HG03565 (cell line): ENCODE data around the gene SSTR4.
"Not testable (repeated sequence)": the region's sequence is repeated elsewhere in the genome, so short reads cannot be mapped to it uniquely, and the experiment has no call there.

Experiments used
- ATAC-seq: cut with Tn5 transposase; IDR thresholded peaks from one replicate; pipeline ENCODE4 v1.9.1; 2021; ENCODE audit warnings: mild to moderate bottlenecking, moderate library complexity; ENCODE audit not compliant: unreplicated experiment

SSTR4 gene

GRCh38 chr20:23017516-23017915, 17.6 kb upstream of the SSTR4 start:
- ATAC-seq, result no peak

DNA sequence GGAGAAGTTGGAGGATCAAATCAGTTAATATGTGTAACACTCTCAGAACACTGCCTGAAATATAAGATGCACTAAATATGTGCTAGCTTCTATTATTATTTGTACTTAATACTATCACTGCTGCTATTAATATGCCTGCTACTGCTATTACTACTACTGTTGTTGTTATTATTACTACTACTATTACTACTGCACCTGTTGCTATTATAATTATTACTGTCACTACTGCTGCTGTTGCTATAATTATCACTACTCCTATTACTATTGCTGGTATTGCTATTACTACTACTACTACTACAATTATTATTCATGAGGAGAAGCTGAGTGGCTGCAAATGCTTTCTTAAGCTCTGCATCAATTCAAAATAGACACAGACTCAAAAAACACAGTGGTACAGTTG, 16.7 kb upstream of the SSTR4 start:
- peak; percentile 75 for ATAC-seq

DNA sequence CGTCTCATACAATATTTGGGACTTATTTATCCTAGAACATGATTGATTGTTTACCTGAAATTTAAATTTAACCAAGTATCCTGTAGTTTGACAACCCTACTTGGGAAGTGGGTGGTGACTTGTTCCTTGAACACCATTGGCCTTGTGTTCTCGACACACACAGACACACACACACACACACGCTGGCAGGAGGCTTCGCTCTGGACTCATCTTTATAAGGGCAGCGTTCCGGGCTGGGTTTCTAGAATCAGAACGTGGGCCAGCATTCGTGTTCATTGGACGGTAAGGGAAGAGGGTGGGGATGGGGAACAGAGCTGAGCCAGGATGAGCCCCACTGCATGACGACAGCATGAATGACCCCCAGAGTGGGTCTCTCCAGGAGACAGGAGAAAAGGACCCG, 16.2 kb upstream of the SSTR4 start:
- no peak for ATAC-seq

GRCh38 chr20:23019403-23019802, 15.7 kb upstream of the SSTR4 start:
- no peak for ATAC-seq

DNA sequence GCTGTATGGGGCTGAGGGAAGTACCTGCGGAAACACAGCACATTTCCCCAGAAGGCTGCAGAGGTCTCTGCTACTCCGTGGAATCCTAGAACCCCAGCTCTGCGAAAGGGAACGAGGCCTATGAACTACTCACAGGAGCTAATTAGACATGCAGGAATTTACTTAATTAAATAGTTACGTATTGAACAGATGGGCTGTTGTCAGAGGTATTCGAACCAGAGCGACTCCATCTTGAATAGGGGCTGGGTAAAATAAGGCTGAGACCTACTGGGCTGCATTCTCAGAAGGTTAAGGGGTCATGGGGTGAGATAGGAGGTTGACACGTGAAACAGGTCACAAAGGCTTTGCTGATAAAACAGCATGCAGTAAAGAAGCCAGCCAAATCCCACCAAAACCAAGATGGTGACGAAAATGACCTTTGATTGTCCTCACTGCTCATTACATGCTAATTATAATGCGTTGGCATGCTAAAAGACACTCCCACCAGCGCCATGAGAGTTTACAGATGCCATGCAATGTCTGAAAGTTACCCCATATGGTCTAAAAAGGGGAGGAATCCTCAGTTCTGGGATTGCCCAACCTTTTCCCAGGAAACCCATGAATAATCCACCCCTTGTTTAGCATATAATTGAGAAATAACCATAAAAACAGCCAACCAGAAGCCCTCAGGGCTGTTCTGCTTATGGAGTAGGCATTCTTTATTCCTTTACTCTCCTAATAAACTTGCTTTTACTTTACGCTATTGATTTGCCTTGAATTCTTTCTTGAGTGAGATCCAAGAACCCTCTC, 14.7 kb upstream of the SSTR4 start:
- no peak for ATAC-seq

DNA sequence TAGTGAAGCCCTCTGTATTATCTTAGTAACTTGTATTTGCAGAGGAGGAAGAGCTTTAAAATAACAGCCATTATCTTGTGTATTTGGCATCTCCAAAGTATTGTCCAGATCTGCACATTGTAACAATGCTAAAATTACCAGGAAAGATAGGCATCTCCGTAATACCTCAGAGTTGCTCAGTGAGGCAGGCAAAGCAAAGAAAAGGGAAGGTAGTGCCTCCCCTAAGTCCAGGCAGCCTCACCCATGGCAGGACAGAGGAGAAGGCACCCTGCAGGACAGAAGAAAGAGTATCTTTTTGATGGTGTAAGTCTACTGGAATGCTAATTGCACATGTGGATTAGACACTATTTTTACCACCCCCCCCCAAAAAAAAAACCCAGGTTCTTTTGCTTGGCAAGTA, 13.6 kb upstream of the SSTR4 start:
- no peak for ATAC-seq

DNA sequence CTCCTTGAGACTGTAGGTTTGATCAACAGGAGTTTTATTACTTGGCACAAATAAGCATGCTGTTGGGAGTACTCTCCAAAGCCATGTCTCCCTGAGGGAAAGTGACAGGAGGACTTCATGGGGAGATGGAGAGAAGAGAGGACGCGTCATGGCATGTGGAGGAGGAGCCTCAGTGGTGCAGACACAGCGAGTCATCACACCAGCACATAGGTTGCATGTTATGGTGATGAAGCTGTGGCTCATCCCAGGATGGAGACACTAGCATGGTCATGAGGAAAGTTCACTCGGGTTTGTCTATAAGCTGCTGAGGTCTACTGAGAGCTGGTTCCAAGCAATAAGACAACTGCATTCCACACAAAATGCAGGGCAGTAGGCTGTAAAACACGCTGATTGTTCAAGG, 13.2 kb upstream of the SSTR4 start:
- ATAC-seq, result no peak

- no peak for ATAC-seq
These were observed 12.3 kb upstream of the SSTR4 start for GRCh38 chr20:23022849-23023248.

DNA sequence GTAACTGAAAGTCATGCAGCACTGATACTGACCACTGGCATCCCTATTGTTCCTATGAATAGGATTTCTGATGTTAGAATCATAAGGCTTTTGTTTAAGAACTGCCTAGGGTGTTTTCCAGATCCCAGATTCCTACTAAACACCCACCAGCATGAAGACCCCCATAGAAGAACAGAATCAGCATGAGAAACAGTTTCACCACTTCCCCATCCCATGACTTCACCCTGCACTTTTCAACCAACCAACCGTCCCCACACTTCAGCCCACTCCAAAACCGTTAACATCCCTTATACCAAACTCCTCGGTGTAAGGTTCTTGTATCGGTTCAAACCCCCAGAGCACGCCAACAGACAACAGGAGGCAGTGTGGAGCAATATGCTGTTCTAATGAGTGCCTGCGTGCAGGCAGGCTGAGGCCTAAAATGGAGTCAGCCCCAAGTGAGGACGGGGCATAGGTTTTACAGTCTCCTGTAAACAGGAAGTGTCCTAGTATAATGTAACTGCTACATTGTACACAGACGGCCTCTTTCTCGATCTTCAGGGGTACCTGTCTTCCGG, 11.4 kb upstream of the SSTR4 start:
- ATAC-seq, result no peak

- no peak for ATAC-seq
These were observed 10.4 kb upstream of the SSTR4 start for GRCh38 chr20:23024701-23025100.

GRCh38 chr20:23025503-23025902, 9.6 kb upstream of the SSTR4 start:
- ATAC-seq, result not testable (repeated sequence)

- no peak for ATAC-seq
These were observed 7.4 kb upstream of the SSTR4 start for GRCh38 chr20:23027721-23028120.

DNA sequence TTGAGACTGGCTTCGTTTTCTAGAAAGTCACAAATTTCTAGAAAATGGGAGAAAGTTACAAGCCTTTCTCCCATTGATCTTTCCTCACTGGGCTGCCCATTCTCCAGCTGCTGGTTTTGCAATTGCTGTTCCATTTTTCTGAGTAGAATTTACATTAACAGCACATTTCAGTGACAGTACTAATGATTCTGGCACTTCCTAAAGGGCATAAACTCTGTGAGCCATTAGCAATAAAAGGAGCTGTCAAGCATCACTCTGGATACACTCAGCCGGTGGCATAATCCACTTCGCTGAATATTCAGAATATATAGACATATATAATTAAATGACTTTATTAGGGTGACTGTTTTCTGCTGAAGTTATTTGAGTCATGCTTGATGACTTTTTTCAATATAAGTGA, 6.7 kb upstream of the SSTR4 start:
- no peak for ATAC-seq

DNA sequence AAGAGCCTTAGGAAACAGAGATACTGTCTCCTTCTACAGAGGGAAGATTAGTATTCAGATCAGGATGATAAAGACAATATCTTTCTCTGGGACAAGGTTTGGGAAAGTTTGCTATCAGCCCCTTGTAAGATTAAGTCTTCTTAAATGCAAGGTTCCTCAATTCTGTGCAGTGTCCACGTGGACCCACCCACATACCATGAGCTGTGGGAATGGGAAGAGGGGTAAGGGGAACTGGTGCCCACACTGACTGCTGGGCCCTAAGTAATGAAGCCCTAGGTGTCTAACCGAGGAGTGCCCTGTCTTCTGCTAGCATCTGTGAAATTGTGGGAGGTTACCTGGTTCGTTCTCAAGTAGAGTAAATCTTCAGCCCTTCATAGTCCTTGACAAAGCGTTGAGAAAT, 5.8 kb upstream of the SSTR4 start:
- no peak for ATAC-seq

DNA sequence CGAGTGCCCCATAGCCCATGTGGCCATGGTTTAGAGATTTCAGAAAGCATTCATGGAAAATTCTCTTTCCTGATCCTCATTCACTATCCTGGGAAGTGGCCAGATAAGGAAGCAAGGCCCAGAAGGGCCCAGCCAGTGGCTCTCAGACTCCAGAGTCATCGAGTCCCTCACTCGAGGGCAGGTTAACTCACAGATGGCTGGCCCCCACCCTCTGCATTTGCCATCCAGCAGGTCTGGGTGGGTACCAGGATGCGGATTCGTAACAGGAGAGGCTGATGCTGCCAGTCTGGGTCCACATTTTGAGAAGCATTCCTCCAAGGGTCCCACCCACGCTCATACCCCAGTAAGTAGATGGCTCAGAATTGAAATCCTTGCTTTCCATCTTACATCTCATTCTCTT, 3.8 kb upstream of the SSTR4 start:
- ATAC-seq, result no peak

- no peak for ATAC-seq
These were observed 2.9 kb upstream of the SSTR4 start for GRCh38 chr20:23032056-23032749.

GRCh38 chr20:23032750-23033078, 2.4 kb upstream of the SSTR4 start:
- ATAC-seq, result no peak

GRCh38 chr20:23033918-23034317, 1.2 kb upstream of the SSTR4 start:
- ATAC-seq, result no peak

DNA sequence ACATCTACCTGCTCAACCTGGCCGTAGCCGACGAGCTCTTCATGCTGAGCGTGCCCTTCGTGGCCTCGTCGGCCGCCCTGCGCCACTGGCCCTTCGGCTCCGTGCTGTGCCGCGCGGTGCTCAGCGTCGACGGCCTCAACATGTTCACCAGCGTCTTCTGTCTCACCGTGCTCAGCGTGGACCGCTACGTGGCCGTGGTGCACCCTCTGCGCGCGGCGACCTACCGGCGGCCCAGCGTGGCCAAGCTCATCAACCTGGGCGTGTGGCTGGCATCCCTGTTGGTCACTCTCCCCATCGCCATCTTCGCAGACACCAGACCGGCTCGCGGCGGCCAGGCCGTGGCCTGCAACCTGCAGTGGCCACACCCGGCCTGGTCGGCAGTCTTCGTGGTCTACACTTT, 619 bp downstream of the SSTR4 start:
- no peak for ATAC-seq

DNA sequence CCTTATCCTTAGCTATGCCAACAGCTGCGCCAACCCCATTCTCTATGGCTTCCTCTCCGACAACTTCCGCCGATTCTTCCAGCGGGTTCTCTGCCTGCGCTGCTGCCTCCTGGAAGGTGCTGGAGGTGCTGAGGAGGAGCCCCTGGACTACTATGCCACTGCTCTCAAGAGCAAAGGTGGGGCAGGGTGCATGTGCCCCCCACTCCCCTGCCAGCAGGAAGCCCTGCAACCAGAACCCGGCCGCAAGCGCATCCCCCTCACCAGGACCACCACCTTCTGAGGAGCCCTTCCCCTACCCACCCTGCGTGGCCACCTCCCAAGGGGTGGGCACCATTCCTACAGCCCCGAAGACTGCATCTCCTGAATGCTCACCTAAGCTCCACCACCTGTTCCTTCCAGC, 1.3 kb downstream of the SSTR4 start:
- ATAC-seq, result no peak

DNA sequence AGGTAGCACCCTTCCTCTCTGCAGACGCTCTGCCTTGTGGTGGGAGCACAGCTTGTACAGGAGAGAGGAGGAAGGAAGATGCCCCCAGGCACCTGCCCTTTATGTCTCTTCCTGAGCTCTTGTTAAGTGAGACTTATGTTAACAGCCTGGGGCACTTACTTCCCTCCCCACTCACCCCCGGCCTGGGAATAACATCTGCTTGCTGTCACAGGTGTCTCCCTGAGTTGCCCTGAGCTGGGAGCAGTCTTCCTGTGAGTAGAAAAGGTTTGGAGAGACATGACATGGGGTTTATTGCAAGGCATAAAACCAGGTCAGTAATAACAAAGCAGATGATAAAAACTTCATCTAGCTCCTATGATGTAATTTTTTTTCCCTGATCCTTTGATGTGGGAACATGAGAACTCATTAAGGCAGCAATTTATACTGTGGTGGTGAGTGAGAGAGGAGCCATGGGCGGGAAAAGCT, 1.9 kb downstream of the SSTR4 start:
- no peak for ATAC-seq

- ATAC-seq, result no peak
These were observed 4.2 kb downstream of the SSTR4 start for GRCh38 chr20:23039136-23039875.
